ENCODE data around the gene FAM227B. TPM values are rescaled to one million over a fixed set of nuclear protein-coding genes. Genes with fewer than 3 reads are reported as not detected.

Gene FAM227B
- total and polyA plus RNA-seq, 7 experiments from 2014 or later = 3.7 to 25.1 (median 14.8) TPM

GRCh38 chr15:49314716-49315115 is 305.9 kb downstream of the FAM227B start:
- intact Hi-C loops (cut with micrococcal nuclease) = no loop called here
- POLR2A ChIA-PET = interaction anchor here (0.6 kb wide), 1 partner anchor 424 kb away, joined by 3 read pairs; no protein-coding TSS in a partner anchor
- H3K4me3 Mint-ChIP-seq = no peak overlapping the region
- CTCF ChIA-PET = interaction anchor here (0.7 kb wide), 1 partner anchor 80 kb away, joined by 3 read pairs; no protein-coding TSS in a partner anchor
- DNase-seq = no peak
- peaks cover 0 to 9% (median 3%) of the 10 kb centered on the region in 7 donors for H3K4me1 Mint-ChIP-seq
- no peak overlapping the region for H3K27ac Mint-ChIP-seq
- no peaks in the 10 kb centered on the region for H3K27me3 Mint-ChIP-seq
- ATAC-seq = no peak
- H3K36me3 ChIP-seq (ENCODE audit: control insufficient read depth in 2 of 3, insufficient read depth in 3 of 3, low read length in 3 of 3) = peaks cover 0 to 7% (median 0%) of the 10 kb centered on the region in 3 experiments
- no peaks in the 10 kb centered on the region for H3K9me3 ChIP-seq (ENCODE audit: control insufficient read depth in 2 of 3, low read length in 3 of 3)
- peaks cover 29 to 69% (median 48%) of the 10 kb centered on the region in 5 donors for H3K36me3 Mint-ChIP-seq
- no peaks in the 10 kb centered on the region for H3K4me1 ChIP-seq (ENCODE audit: control insufficient read depth in 2 of 2, insufficient read depth in 2 of 2, low read length in 2 of 2)
- no peaks in the 10 kb centered on the region for H3K27me3 ChIP-seq (ENCODE audit: control insufficient read depth in 2 of 2, insufficient read depth in 2 of 2, low read length in 2 of 2)
- peaks cover 0 to 2% (median 0%) of the 10 kb centered on the region in 11 donors for H3K9me3 Mint-ChIP-seq
- H3K27ac ChIP-seq (ENCODE audit: low read depth, low read length) = no peak overlapping the region
- H3K4me3 ChIP-seq (ENCODE audit: low read length) = no peak overlapping the region

GRCh38 chr15:49313650-49314049 is 307.0 kb downstream of the FAM227B start:
- Histone ChIP-seq H3K4me1 (ENCODE audit: control insufficient read depth in 2 of 2, insufficient read depth in 2 of 2, low read length in 2 of 2) (no peaks in the 10 kb centered on the region), H3K4me3 (ENCODE audit: low read length) (no peak overlapping the region), H3K27me3 (ENCODE audit: control insufficient read depth in 2 of 2, insufficient read depth in 2 of 2, low read length in 2 of 2) (no peaks in the 10 kb centered on the region), H3K36me3 (ENCODE audit: control insufficient read depth in 2 of 3, insufficient read depth in 3 of 3, low read length in 3 of 3) (peaks cover 0 to 4% (median 0%) of the 10 kb centered on the region in 3 experiments), H3K27ac (ENCODE audit: low read depth, low read length) (no peak overlapping the region), H3K9me3 (ENCODE audit: control insufficient read depth in 2 of 3, low read length in 3 of 3) (no peaks in the 10 kb centered on the region)
- peaks cover 0 to 2% (median 0%) of the 10 kb centered on the region in 11 donors for H3K9me3 Mint-ChIP-seq
- intact Hi-C loops (cut with micrococcal nuclease) = no loop called here
- ATAC-seq (no peak), DNase-seq (no peak)
- CTCF ChIA-PET = no interaction called here
- peaks cover 26 to 63% (median 42%) of the 10 kb centered on the region in 5 donors for H3K36me3 Mint-ChIP-seq
- H3K27ac Mint-ChIP-seq = no peak overlapping the region
- H3K27me3 Mint-ChIP-seq = no peaks in the 10 kb centered on the region
- H3K4me3 Mint-ChIP-seq = no peak overlapping the region
- POLR2A ChIA-PET = no interaction called here
- peaks cover 0 to 9% (median 4%) of the 10 kb centered on the region in 7 donors for H3K4me1 Mint-ChIP-seq

- no peak overlapping the region for H3K4me3 Mint-ChIP-seq
- intact Hi-C loops (cut with micrococcal nuclease) = no loop called here
- DNase-seq (no peak), ATAC-seq (no peak)
- no peaks in the 10 kb centered on the region for H3K27me3 Mint-ChIP-seq
- H3K9me3 ChIP-seq (ENCODE audit: control insufficient read depth in 2 of 3, low read length in 3 of 3) = no peaks in the 10 kb centered on the region
- POLR2A ChIA-PET = no interaction called here
- H3K4me3 ChIP-seq (ENCODE audit: low read length) = no peak overlapping the region
- H3K27me3 ChIP-seq (ENCODE audit: control insufficient read depth in 2 of 2, insufficient read depth in 2 of 2, low read length in 2 of 2) = no peaks in the 10 kb centered on the region
- peaks cover 0 to 19% (median 5%) of the 10 kb centered on the region in 7 donors for H3K4me1 Mint-ChIP-seq
- no peak overlapping the region for H3K27ac ChIP-seq (ENCODE audit: low read depth, low read length)
- peaks cover 0 to 5% (median 0%) of the 10 kb centered on the region in 3 experiments for H3K36me3 ChIP-seq (ENCODE audit: control insufficient read depth in 2 of 3, insufficient read depth in 3 of 3, low read length in 3 of 3)
- H3K4me1 ChIP-seq (ENCODE audit: control insufficient read depth in 2 of 2, insufficient read depth in 2 of 2, low read length in 2 of 2) = no peaks in the 10 kb centered on the region
- CTCF ChIA-PET = no interaction called here
- no peak overlapping the region for H3K27ac Mint-ChIP-seq
- H3K9me3 Mint-ChIP-seq = no peaks in the 10 kb centered on the region
- H3K36me3 Mint-ChIP-seq = peaks cover 28 to 78% (median 55%) of the 10 kb centered on the region in 5 donors
Measured at GRCh38 chr15:49309889-49310288, 310.7 kb downstream of the FAM227B start.

- H3K36me3 ChIP-seq (ENCODE audit: control insufficient read depth in 2 of 3, insufficient read depth in 3 of 3, low read length in 3 of 3) = peaks cover 0 to 12% (median 0%) of the 10 kb centered on the region in 3 experiments
- Mint-ChIP-seq H3K4me1 (peaks cover 0 to 20% (median 5%) of the 10 kb centered on the region in 7 donors), H3K27me3 (no peaks in the 10 kb centered on the region), H3K9me3 (no peaks in the 10 kb centered on the region), H3K36me3 (peaks cover 37 to 82% (median 61%) of the 10 kb centered on the region in 5 donors), H3K4me3 (no peak overlapping the region), H3K27ac (no peak overlapping the region)
- intact Hi-C loops (cut with micrococcal nuclease) = no loop called here
- H3K4me3 ChIP-seq (ENCODE audit: low read length) = no peak overlapping the region
- ChIA-PET CTCF (no interaction called here), POLR2A (no interaction called here)
- no peaks in the 10 kb centered on the region for H3K27me3 ChIP-seq (ENCODE audit: control insufficient read depth in 2 of 2, insufficient read depth in 2 of 2, low read length in 2 of 2)
- DNase-seq (no peak), ATAC-seq (no peak)
- no peaks in the 10 kb centered on the region for H3K4me1 ChIP-seq (ENCODE audit: control insufficient read depth in 2 of 2, insufficient read depth in 2 of 2, low read length in 2 of 2)
- H3K9me3 ChIP-seq (ENCODE audit: control insufficient read depth in 2 of 3, low read length in 3 of 3) = no peaks in the 10 kb centered on the region
- H3K27ac ChIP-seq (ENCODE audit: low read depth, low read length) = no peak overlapping the region
Measured at GRCh38 chr15:49308686-49309085, 311.9 kb downstream of the FAM227B start.

GRCh38 chr15:49306551-49306950 is 314.1 kb downstream of the FAM227B start:
- Mint-ChIP-seq H3K4me1 (peaks cover 0 to 26% (median 5%) of the 10 kb centered on the region in 7 donors), H3K9me3 (peaks cover 0 to 1% (median 0%) of the 10 kb centered on the region in 11 donors), H3K27ac (no peak overlapping the region), H3K36me3 (peaks cover 38 to 81% (median 60%) of the 10 kb centered on the region in 5 donors), H3K27me3 (no peaks in the 10 kb centered on the region), H3K4me3 (no peak overlapping the region)
- H3K27ac ChIP-seq (ENCODE audit: low read depth, low read length) = no peak overlapping the region
- no peaks in the 10 kb centered on the region for H3K9me3 ChIP-seq (ENCODE audit: control insufficient read depth in 2 of 3, low read length in 3 of 3)
- intact Hi-C loops (cut with micrococcal nuclease) = no loop called here
- no peak for ATAC-seq
- H3K4me1 ChIP-seq (ENCODE audit: control insufficient read depth in 2 of 2, insufficient read depth in 2 of 2, low read length in 2 of 2) = no peaks in the 10 kb centered on the region
- ChIA-PET CTCF (no interaction called here), POLR2A (no interaction called here)
- H3K27me3 ChIP-seq (ENCODE audit: control insufficient read depth in 2 of 2, insufficient read depth in 2 of 2, low read length in 2 of 2) = no peaks in the 10 kb centered on the region
- peaks cover 0 to 17% (median 0%) of the 10 kb centered on the region in 3 experiments for H3K36me3 ChIP-seq (ENCODE audit: control insufficient read depth in 2 of 3, insufficient read depth in 3 of 3, low read length in 3 of 3)
- H3K4me3 ChIP-seq (ENCODE audit: low read length) = no peak overlapping the region
- no peak for DNase-seq

- Mint-ChIP-seq H3K4me1 (peaks cover 3 to 36% (median 22%) of the 10 kb centered on the region in 7 donors), H3K9me3 (peaks cover 0 to 14% (median 0%) of the 10 kb centered on the region in 11 donors), H3K36me3 (peaks cover 35 to 86% (median 71%) of the 10 kb centered on the region in 5 donors), H3K27ac (no peak overlapping the region), H3K27me3 (no peaks in the 10 kb centered on the region), H3K4me3 (no peak overlapping the region)
- ChIA-PET POLR2A (no interaction called here), CTCF (no interaction called here)
- intact Hi-C loops (cut with micrococcal nuclease) = no loop called here
- H3K36me3 ChIP-seq (ENCODE audit: control insufficient read depth in 2 of 3, insufficient read depth in 3 of 3, low read length in 3 of 3) = peaks cover 0 to 12% (median 0%) of the 10 kb centered on the region in 3 experiments
- no peaks in the 10 kb centered on the region for H3K27me3 ChIP-seq (ENCODE audit: control insufficient read depth in 2 of 2, insufficient read depth in 2 of 2, low read length in 2 of 2)
- no peak overlapping the region for H3K4me3 ChIP-seq (ENCODE audit: low read length)
- ATAC-seq (no peak), DNase-seq (no peak)
- H3K4me1 ChIP-seq (ENCODE audit: control insufficient read depth in 2 of 2, insufficient read depth in 2 of 2, low read length in 2 of 2) = no peaks in the 10 kb centered on the region
- no peaks in the 10 kb centered on the region for H3K9me3 ChIP-seq (ENCODE audit: control insufficient read depth in 2 of 3, low read length in 3 of 3)
- no peak overlapping the region for H3K27ac ChIP-seq (ENCODE audit: low read depth, low read length)
Measured at GRCh38 chr15:49303003-49303402, 317.6 kb downstream of the FAM227B start.

GRCh38 chr15:49301562-49301961 is 319.1 kb downstream of the FAM227B start:
- POLR2A ChIA-PET = no interaction called here
- intact Hi-C loops (cut with micrococcal nuclease) = no loop called here

More at GRCh38 chr15:49301562-49301961, 319.1 kb downstream of the FAM227B start:
- Mint-ChIP-seq H3K4me3 (no peak overlapping the region), H3K9me3 (peaks cover 0 to 14% (median 2%) of the 10 kb centered on the region in 11 donors), H3K27ac (no peak overlapping the region), H3K4me1 (peaks cover 3 to 34% (median 30%) of the 10 kb centered on the region in 7 donors), H3K27me3 (no peaks in the 10 kb centered on the region), H3K36me3 (peaks cover 31 to 88% (median 74%) of the 10 kb centered on the region in 5 donors)
- no peaks in the 10 kb centered on the region for H3K4me1 ChIP-seq (ENCODE audit: control insufficient read depth in 2 of 2, insufficient read depth in 2 of 2, low read length in 2 of 2)
- ATAC-seq = no peak
- H3K36me3 ChIP-seq (ENCODE audit: control insufficient read depth in 2 of 3, insufficient read depth in 3 of 3, low read length in 3 of 3) = peaks cover 0 to 12% (median 0%) of the 10 kb centered on the region in 3 experiments
- no peaks in the 10 kb centered on the region for H3K27me3 ChIP-seq (ENCODE audit: control insufficient read depth in 2 of 2, insufficient read depth in 2 of 2, low read length in 2 of 2)
- no peak overlapping the region for H3K27ac ChIP-seq (ENCODE audit: low read depth, low read length)
- no peak overlapping the region for H3K4me3 ChIP-seq (ENCODE audit: low read length)
- CTCF ChIA-PET = interaction anchor here (0.7 kb wide), 1 partner anchor 1576 kb away, joined by 3 read pairs; no protein-coding TSS in a partner anchor
- no peaks in the 10 kb centered on the region for H3K9me3 ChIP-seq (ENCODE audit: control insufficient read depth in 2 of 3, low read length in 3 of 3)
- no peak for DNase-seq
